Heart left ventricle (tissue), 16 donors: ENCODE data around the gene MEIS2. TPM values are rescaled to one million over a fixed set of nuclear protein-coding genes. Genes with fewer than 3 reads are reported as not detected.

ENCODE experiments used
- ATAC-seq, 4 donors: fragments of 200-7000 bp; cut with Tn5 transposase; one replicate each; pipeline ENCODE4 v1.9.1; 2020 to 2022; ENCODE audit warnings: moderate library complexity in 4 of 4, mild to moderate bottlenecking in 3 of 4, moderate number of reproducible peaks in 1 of 4
- DNase-seq, 5 donors: peaks; one replicate each; pipeline ENCODE4 v3.0.0-alpha.2; 2020
- H3K27ac ChIP-seq, 12 donors: fragments of 200-600 bp; sonication (generic) in 4 of 12; one replicate each; pipeline versions ENCODE4 v1.5.0 to v1.8.0; 2016 to 2022; ENCODE audit warnings: mild to moderate bottlenecking in 2 of 12
- H3K27me3 ChIP-seq, 9 donors: fragments of 200-600 bp; sonication (generic) in 2 of 9; one replicate each; pipeline versions ENCODE4 v1.5.1 to v1.8.0; 2016 to 2022; ENCODE audit warnings: mild to moderate bottlenecking in 3 of 9
- H3K36me3 ChIP-seq, 9 donors: fragments of 200-600 bp; sonication (generic) in 2 of 9; one replicate each; pipeline versions ENCODE4 v1.5.0 to v1.8.0; 2018 to 2022; ENCODE audit warnings: mild to moderate bottlenecking in 2 of 9
- H3K4me1 ChIP-seq, 12 donors: fragments of 200-600 bp; sonication (generic) in 4 of 12; one replicate each; pipeline versions ENCODE4 v1.5.0 to v1.8.0; 2016 to 2022; ENCODE audit warnings: mild to moderate bottlenecking in 3 of 12
- H3K4me3 ChIP-seq, 12 donors: fragments of 200-600 bp; sonication (generic) in 4 of 12; one replicate each; pipeline versions ENCODE4 v1.5.0 to v1.8.0; 2017 to 2022; ENCODE audit warnings: mild to moderate bottlenecking in 9 of 12, moderate library complexity in 4 of 12
- H3K9me3 ChIP-seq, 12 donors: fragments of 200-600 bp; sonication (generic) in 4 of 12; one replicate each; pipeline versions ENCODE4 v1.5.0 to v1.8.0; 2016 to 2022; ENCODE audit warnings: mild to moderate bottlenecking in 1 of 12
- CTCF ChIP-seq, 12 donors: fragments of 200-600 bp; sonication (generic) in 4 of 12; IDR thresholded peaks; one replicate each; pipeline versions ENCODE4 v1.5.0 to v1.8.0; 2018 to 2022; ENCODE audit warnings: antibody characterized with exemption in 12 of 12, mild to moderate bottlenecking in 5 of 12
- POLR2A ChIP-seq, 2 donors: fragments of 450-650 bp; IDR thresholded peaks; one replicate each; pipeline ENCODE4 v1.6.1; 2017; ENCODE audit warnings: antibody characterized with exemption in 2 of 2, mild to moderate bottlenecking in 2 of 2, moderate library complexity in 2 of 2
- WGBS, 4 donors: extraction: QIAGEN DNeasy Blood & Tissue Kit in 2 of 4; methylation state at CpG; one replicate each; pipeline versions ENCODE4 v1.1.5 to v1.1.7; 2013 to 2018; 5-methylcytosine and 5-hydroxymethylcytosine counted together
- intact Hi-C, 10 donors: fragments of 100-400 bp; cut with DNase I; formaldehyde crosslinking; loops; one replicate each; pipeline versions ENCODE4 v1.11.1 to v1.14.2; 2022
- polyA plus RNA-seq, 2 donors: library from polyadenylated mRNA; stranded (reverse); fragments of 200-250 nt; gene quantifications; one replicate each; pipeline ENCODE4 v1.2.3, GENCODE V29; 2013
- total RNA-seq, 9 donors: library from RNA; depleted of rRNA in 2 of 9; stranded (reverse); fragments of >200 nt in 2 of 9; fragmentation: NEBNext Ultra II Directional in 3 of 9; extraction: Animal tissue kit (Norgen Biotek cat#: 25700) in 3 of 9; gene quantifications; one replicate each; pipeline versions ENCODE4 v1.1.0 to v1.2.4, GENCODE V29; 2016 to 2023
- donor health status: ischemic (EF 13 %, LVEDD 7.1; RV severe dilation, severe dysfunction).
- donor health status: healthy with polysubstance abuse.
- donor health status: DM: no; HTN: yes; CAD: no.
- donor health status: DM: no; HTN: no; CAD: no.
- donor health status: ischemic (EF 25% LVEDD 6.9; RV normal size, moderate dysfunction).
- donor health status: ischemic (EF 25% LVEDD 5.7; RV mildly dilated, moderate dysfunction).
- donor health status: healthy.
- donor health status: DM: yes; HTN: yes; CAD: no.
- donor health status: ischemic (EF 35%, LVEDD 5.7; RV mildly dilated, moderate dysfunction).
- donor health status: nonischemic (EF 11% LVEDD 7.7; RV severe dilation, severe dysfunction).
- donor health status: DM: yes; HTN: yes; CAD: no.
- donor health status: PGD.
- donor health status: ischemic (EF 29% LVEDD 5.4; RV normal size, mild dysfunction).
- donor health status: nonischemic (EF 23%, LVEDD 6.1; RV moderate dilation, normal function).

The MEIS2 gene
- total and polyA plus RNA-seq, 11 donors, result 13.2 to 89.7 (median 49.7) TPM

GRCh38 chr15:36942248-36942827, 158.0 kb downstream of the MEIS2 start:
- 69 to 83% (median 81%) methylated on average over 6 of the region's 6 CpGs for WGBS, 4 donors
- Histone ChIP-seq H3K27ac (no peak overlapping the region), H3K9me3 (no peaks in the 10 kb centered on the region)

GRCh38 chr15:36941798-36942197, 158.6 kb downstream of the MEIS2 start:
- Histone ChIP-seq H3K4me3 (no peak overlapping the region), H3K36me3 (peaks cover 0 to 5% (median 0%) of the 10 kb centered on the region in 9 donors), H3K9me3 (no peaks in the 10 kb centered on the region), H3K4me1 (peaks cover 0 to 48% (median 5%) of the 10 kb centered on the region in 12 donors), H3K27me3 (no peaks in the 10 kb centered on the region), H3K27ac (no peak overlapping the region)
- WGBS, 4 donors, result 47 to 54% (median 49%) methylated on average over 4 of the region's 4 CpGs
- intact Hi-C loops, result no loop called here
- TF ChIP-seq POLR2A (IDR thresholded peaks at IDR 0.05), result no peak
- TF ChIP-seq CTCF (IDR thresholded peaks at IDR 0.05), result no peak
- ATAC-seq (no peak), DNase-seq (no peak)

More at GRCh38 chr15:36942248-36942827, 158.0 kb downstream of the MEIS2 start:
- Histone ChIP-seq H3K36me3 (peaks cover 0 to 5% (median 0%) of the 10 kb centered on the region in 9 donors), H3K4me3 (no peak overlapping the region), H3K27me3 (no peaks in the 10 kb centered on the region), H3K4me1 (peaks cover 0 to 52% (median 8%) of the 10 kb centered on the region in 12 donors)
- ATAC-seq (no peak), DNase-seq (no peak)
- TF ChIP-seq CTCF (IDR thresholded peaks at IDR 0.05) (no peak), POLR2A (IDR thresholded peaks at IDR 0.05) (no peak)
- intact Hi-C loops, result no loop called here

GRCh38 chr15:36940636-36941260, 159.6 kb downstream of the MEIS2 start:
- 79 to 87% (median 84%) methylated on average over 3 of the region's 3 CpGs for WGBS, 4 donors

More at GRCh38 chr15:36940636-36941260, 159.6 kb downstream of the MEIS2 start:
- intact Hi-C loops, result no loop called here
- Histone ChIP-seq H3K27ac (no peak overlapping the region), H3K27me3 (no peaks in the 10 kb centered on the region), H3K9me3 (no peaks in the 10 kb centered on the region), H3K4me1 (peaks cover 0 to 48% (median 5%) of the 10 kb centered on the region in 12 donors), H3K4me3 (no peak overlapping the region), H3K36me3 (peaks cover 0 to 5% (median 0%) of the 10 kb centered on the region in 9 donors)
- DNase-seq (no peak), ATAC-seq (no peak)
- TF ChIP-seq CTCF (IDR thresholded peaks at IDR 0.05), result no peak
- TF ChIP-seq POLR2A (IDR thresholded peaks at IDR 0.05), result no peak
